Retinal pigment epithelial cell (primary cell): ENCODE results near the gene ANKMY1.
"Not testable (repeated sequence)": the region's sequence is repeated elsewhere in the genome, so short reads cannot be mapped to it uniquely, and the experiment has no call there.

Source experiments
- DNase-seq: peaks from one replicate; pipeline ENCODE4 v3.0.0-alpha.2; 2010; ENCODE audit warnings: low read depth
- H3K4me3 ChIP-seq: 2 replicates; pipeline ENCODE4 v1.5.1; 2011; ENCODE audit warnings: mild to moderate bottlenecking, low read length, control low read depth, moderate library complexity
- TF ChIP-seq, protein P1 (sequence below): conservative IDR thresholded peaks from 2 replicates; pipeline ENCODE4 v1.5.1; 2011; ENCODE audit warnings: low read depth, low read length, control low read depth, inconsistent platforms

The ANKMY1 gene

DNA sequence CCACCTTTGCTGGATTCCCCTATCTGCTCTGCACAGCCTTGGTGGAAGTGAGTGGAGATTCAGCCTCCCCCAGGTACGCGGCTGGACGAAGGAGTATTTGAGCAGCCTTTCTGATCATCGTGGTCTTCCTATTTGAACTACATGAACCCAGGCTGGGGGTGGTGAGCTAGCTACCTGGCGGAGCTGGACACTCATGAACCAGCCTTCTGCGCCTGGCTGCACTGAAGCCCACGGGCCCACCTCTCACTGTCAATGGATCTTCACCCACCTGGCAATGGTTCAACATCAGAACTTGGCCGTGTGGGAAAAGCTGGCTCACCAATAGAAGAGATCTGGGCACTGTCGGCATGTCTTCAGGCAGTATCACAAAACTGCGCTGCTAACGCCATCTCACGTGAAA lies 35.4 kb downstream of the ANKMY1 start:
- TF ChIP-seq, protein P1, sequence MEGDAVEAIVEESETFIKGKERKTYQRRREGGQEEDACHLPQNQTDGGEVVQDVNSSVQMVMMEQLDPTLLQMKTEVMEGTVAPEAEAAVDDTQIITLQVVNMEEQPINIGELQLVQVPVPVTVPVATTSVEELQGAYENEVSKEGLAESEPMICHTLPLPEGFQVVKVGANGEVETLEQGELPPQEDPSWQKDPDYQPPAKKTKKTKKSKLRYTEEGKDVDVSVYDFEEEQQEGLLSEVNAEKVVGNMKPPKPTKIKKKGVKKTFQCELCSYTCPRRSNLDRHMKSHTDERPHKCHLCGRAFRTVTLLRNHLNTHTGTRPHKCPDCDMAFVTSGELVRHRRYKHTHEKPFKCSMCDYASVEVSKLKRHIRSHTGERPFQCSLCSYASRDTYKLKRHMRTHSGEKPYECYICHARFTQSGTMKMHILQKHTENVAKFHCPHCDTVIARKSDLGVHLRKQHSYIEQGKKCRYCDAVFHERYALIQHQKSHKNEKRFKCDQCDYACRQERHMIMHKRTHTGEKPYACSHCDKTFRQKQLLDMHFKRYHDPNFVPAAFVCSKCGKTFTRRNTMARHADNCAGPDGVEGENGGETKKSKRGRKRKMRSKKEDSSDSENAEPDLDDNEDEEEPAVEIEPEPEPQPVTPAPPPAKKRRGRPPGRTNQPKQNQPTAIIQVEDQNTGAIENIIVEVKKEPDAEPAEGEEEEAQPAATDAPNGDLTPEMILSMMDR, result no peak
- DNase-seq, result no peak
- H3K4me3 ChIP-seq, result no peak overlapping the region

DNA sequence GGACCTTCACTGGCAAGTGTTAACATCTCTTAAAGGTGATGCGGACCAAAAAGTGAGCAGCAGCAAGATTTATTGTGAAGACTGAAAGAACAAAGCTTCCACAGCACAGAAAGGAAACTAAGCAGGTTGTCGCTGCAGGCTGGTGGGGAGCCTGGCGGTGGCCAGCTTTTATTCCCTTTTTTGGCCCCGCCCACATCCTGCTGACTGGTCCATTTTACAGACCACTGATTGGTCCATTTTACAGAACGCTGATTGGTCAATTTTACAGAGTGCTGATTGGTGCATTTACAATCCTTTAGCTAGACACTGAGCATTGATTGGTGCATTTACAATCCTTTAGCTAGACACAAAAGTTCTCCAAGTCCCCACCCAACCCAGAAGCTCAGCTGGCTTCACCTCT lies 35.9 kb downstream of the ANKMY1 start:
- H3K4me3 ChIP-seq, DNase-seq: not testable (repeated sequence)

DNA sequence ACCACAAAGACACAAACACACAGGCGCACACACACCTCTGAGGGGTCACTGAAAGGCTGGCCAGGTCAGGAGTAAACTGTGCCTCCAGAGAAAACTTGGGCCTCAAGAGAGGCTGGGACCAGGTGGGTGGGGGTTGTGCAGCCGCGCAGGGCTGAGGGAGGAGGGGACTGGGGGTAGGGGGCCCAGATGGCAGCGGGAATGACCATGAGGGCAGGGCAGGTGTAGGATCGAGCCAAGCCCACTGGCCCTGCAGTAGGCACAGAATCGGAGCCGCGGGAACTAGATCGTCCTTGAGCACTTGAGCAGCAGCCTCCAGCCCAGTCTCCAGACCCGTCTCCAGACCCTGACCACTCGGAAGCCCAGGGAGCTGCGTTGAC lies 36.8 kb downstream of the ANKMY1 start:
- TF ChIP-seq, protein P1, result no peak
- no peak for DNase-seq
- no peak overlapping the region for H3K4me3 ChIP-seq

DNA sequence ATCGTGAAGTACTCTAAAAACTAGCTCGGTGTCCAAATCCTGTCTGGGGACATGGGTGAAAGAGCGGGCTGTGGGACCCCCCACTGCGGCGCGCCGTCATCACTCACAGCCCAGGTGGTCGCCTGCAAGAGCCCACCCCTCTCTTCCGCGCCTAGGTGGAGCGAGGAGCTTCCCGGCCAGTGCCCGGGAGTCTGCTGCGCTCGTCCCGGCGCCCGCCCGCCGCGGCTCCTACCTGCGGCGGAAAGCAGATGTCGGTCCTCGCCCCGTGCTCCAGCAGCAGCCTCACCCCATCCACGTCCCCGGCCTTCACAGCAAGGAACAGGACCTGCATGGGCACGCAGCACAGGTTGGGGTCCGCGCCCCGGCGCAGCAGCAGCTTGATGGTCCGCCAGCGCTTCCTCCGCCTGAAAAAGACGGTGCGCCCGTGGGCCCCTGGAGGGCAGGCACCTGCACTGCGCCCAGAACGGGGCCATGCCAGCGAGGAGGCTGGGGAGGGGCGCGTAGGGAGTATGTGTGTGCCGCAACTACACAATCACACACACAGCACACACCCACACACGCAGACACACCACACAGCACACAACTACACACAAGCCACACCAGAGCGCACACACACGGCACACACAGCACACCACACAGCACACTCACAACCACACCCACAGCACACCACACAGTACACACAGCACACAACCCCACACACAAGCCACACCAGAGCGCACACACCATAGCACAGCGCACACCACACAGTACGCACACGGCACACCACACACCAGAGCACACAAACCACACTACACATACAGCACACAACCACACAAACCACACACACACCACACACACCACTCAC lies 37.4 kb downstream of the ANKMY1 start:
- TF ChIP-seq, protein P1, result no peak
- DNase-seq, result no peak
- peak overlapping the region; percentile 22 for H3K4me3 ChIP-seq

DNA sequence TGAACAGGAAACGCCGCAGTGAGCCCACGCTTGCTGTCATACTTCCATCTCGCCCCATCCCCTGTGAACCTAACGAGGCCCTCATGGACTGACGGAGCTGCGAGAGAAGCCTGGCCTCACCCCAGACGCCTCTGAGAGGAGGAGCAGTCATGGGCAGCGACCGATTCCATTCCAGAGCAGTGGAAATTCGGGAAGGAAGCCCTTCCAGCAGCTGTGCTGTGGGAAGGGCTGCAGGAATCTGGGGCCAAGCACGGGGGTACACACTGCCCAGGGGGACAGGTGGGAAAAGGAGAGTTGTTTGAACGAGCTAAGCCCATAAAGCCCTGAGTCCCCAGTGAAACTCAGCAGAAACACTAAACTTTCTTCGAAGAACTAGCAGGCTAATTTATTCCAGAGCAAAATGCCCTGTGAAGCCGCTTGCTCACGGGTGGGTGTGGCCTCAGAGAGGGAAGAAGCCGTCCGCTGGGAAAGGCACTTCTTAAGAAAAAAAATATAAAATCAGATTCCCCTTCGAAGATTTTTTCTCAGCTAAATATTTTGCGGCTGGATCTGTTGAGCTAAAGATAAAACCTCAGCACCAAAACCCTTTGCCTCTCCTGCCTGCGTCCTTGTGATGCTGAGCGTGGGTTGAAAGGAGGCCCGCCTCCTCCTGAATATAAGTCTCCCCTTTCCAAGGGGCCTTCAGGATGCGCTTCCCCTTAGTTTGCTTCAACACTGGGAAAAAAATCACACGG lies 38.2 kb downstream of the ANKMY1 start:
- TF ChIP-seq, protein P1, result no peak
- H3K4me3 ChIP-seq, result peak overlapping the region; percentile 22
- DNase-seq, result no peak

DNA sequence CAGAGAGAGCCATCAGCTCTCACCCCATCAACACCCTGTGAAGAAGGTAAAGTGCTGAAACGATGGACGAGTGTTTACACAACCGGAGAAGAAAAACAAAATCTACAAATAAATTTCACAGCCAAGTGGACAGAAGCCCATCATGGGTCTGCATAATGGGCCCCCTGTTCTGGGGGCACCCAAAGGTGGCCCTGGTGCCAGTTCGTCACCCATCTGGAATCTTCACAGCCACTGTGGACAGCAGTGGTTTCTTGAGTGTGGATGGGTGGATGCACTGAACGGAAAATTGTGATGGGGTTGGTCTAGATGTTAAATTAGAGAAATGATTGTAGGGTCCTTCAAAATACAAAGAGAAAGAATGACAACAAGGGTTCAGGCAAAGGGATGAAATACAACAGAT lies 38.8 kb downstream of the ANKMY1 start:
- no peak overlapping the region for H3K4me3 ChIP-seq
- TF ChIP-seq, protein P1, result no peak
- no peak for DNase-seq

DNA sequence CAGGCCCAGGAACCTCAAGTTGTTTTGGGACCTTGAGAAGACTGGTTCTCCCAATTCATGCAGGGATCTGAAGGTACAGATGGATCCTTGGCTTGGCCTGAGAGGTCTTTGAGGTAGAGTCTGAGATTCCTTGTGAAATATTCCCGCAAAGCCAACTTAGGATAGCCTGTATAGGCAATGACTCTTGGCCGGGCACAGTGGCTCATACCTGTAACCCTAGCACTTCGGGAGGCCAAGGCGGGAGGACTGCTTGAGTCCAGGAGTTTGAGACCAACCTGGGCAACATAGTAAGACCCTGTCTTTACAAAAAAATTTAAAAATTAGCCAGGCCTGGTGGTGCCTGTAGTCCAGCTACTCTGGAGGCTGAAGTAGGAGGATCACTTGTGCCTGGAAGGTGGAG lies 40.4 kb downstream of the ANKMY1 start:
- TF ChIP-seq, protein P1, result no peak
- H3K4me3 ChIP-seq, result no peak overlapping the region
- no peak for DNase-seq
